OCI-LY7 (cell line): ENCODE measurements around the gene PTP4A2. TPM values are rescaled to one million over a fixed set of nuclear protein-coding genes. Genes with fewer than 3 reads are reported as not detected.

Experiments used
- BruUV-seq: library from RNA; stranded (reverse); fragments of 400-500 nt; replicated peaks from 2 replicates; lab custom pipeline; 2021; lab: Mats Ljungman, UMichigan
- CTCF ChIA-PET: fragments of 300-600 bp; sonication (Branson Sonifier 250); formaldehyde crosslinking; loops from one replicate; lab custom pipeline; 2022; ENCODE audit warnings: antibody characterized with exemption; ENCODE audit not compliant: unreplicated experiment; lab: Charles Lee
- POLR2A ChIA-PET: fragments of 300-600 bp; sonication (Branson Sonifier 250); formaldehyde crosslinking; loops from one replicate; lab custom pipeline; 2022; ENCODE audit warnings: antibody characterized with exemption; lab: Charles Lee
- DNase-seq: peaks from one replicate; pipeline ENCODE4 v3.0.0-alpha.2; 2015; ENCODE audit warnings: low spot score
- H2AFZ ChIP-seq: fragments of 200-600 bp; sonication (generic), shearing (Covaris generic); 2 replicates; pipeline ENCODE4 v1.6.1; 2014; ENCODE audit warnings: mild to moderate bottlenecking, antibody characterized with exemption, low read length, moderate library complexity
- H3K27ac ChIP-seq: fragments of 200-600 bp; sonication (generic); 2 replicates; pipeline ENCODE4 v1.5.1; 2014; ENCODE audit warnings: mixed run types, low read depth, mild to moderate bottlenecking, moderate library complexity, low read length, inconsistent platforms; ENCODE audit not compliant: poor library complexity, severe bottlenecking
- H3K36me3 ChIP-seq: fragments of 200-600 bp; sonication (generic); 2 replicates; pipeline ENCODE4 v1.6.1; 2014; ENCODE audit warnings: mild to moderate bottlenecking, antibody characterized with exemption, low read length, moderate library complexity, mixed read lengths; ENCODE audit not compliant: insufficient read depth
- H3K4me1 ChIP-seq: fragments of 200-600 bp; sonication (generic); 2 replicates; pipeline ENCODE4 v1.5.1; 2014; ENCODE audit warnings: mild to moderate bottlenecking, low read length; ENCODE audit not compliant: insufficient read depth, poor library complexity, severe bottlenecking
- H3K4me2 ChIP-seq: fragments of 200-600 bp; sonication (generic); 2 replicates; pipeline ENCODE4 v1.6.1; 2014; ENCODE audit warnings: mild to moderate bottlenecking, low read length
- H3K4me3 ChIP-seq: fragments of 200-600 bp; sonication (generic); 2 replicates; pipeline ENCODE4 v1.5.1; 2014; ENCODE audit warnings: mild to moderate bottlenecking, low read depth, low read length; ENCODE audit not compliant: poor library complexity, severe bottlenecking
- H3K79me2 ChIP-seq: fragments of 200-600 bp; sonication (generic); 2 replicates; pipeline ENCODE4 v1.6.1; 2016; ENCODE audit warnings: low read depth, mild to moderate bottlenecking, low read length, moderate library complexity, mixed read lengths; ENCODE audit not compliant: insufficient read depth
- H3K9me2 ChIP-seq: fragments of 200-600 bp; sonication (generic); 2 replicates; pipeline ENCODE4 v1.6.1; 2016; ENCODE audit warnings: mild to moderate bottlenecking, low read length, mixed read lengths; ENCODE audit not compliant: insufficient read depth
- H3K9me3 ChIP-seq: fragments of 200-600 bp; sonication (generic); 2 replicates; pipeline ENCODE4 v1.6.1; 2014; ENCODE audit warnings: mild to moderate bottlenecking, mixed run types, low read length, mixed read lengths
- H4K20me1 ChIP-seq: fragments of 200-600 bp; sonication (generic); 2 replicates; pipeline ENCODE4 v1.6.1; 2014; ENCODE audit warnings: mild to moderate bottlenecking, antibody characterized with exemption, low read length, moderate library complexity, mixed read lengths; ENCODE audit not compliant: insufficient read depth
- CTCF ChIP-seq: fragments of 200-600 bp; sonication (generic); conservative IDR thresholded peaks from 2 replicates; pipeline ENCODE4 v1.5.1; 2014; ENCODE audit warnings: mild to moderate bottlenecking, antibody characterized with exemption, low read length, moderate library complexity, mixed read lengths
- EZH2phosphoT487 ChIP-seq: fragments of 200-600 bp; sonication (generic); IDR thresholded peaks from 2 replicates; pipeline ENCODE4 v1.6.1; 2018; ENCODE audit warnings: low read depth, borderline replicate concordance, mild to moderate bottlenecking, mixed run types, antibody characterized with exemption, low read length, moderate library complexity, mixed read lengths
- intact Hi-C: fragments of 100-400 bp; cut with micrococcal nuclease; formaldehyde crosslinking; loops from one replicate; pipeline ENCODE4 v1.10.0; 2022; ENCODE audit not compliant: unreplicated experiment
- total RNA-seq, 2 experiments: library from RNA; depleted of rRNA in 1 of 2; stranded (reverse); fragments of >200 nt in 1 of 2; shearing (Covaris generic) in 1 of 2; gene quantifications; 2 replicates each; pipeline ENCODE4 v1.2.3, GENCODE V29; 2014 to 2022

Gene PTP4A2
- total RNA-seq, 2 experiments from 2014 or later, result 196 to 208 TPM

- H3K27ac ChIP-seq, result no peak overlapping the region
- 0 out of 2 replicates have a peak, but pooled peaks cover 5% of the 10 kb centered on the region for H4K20me1 ChIP-seq
- no peak overlapping the region for H3K4me3 ChIP-seq
- no peaks in the 10 kb centered on the region for H3K9me3 ChIP-seq
- DNase-seq, result no peak
- POLR2A ChIA-PET, result interaction anchor here (1.2 kb wide), 1 partner anchor 12 kb away, joined by 10 read pairs; no protein-coding TSS in a partner anchor
- H3K36me3 ChIP-seq, result peaks cover 65% of the 10 kb centered on the region
- TF ChIP-seq EZH2phosphoT487, result no peak
- TF ChIP-seq CTCF, result no peak
- CTCF ChIA-PET, result no interaction called here
- H3K79me2 ChIP-seq, result peaks cover 12% of the 10 kb centered on the region; the same call in 1 of the 2 replicates
- H3K9me2 ChIP-seq, result no peaks in the 10 kb centered on the region
- no peak overlapping the region for H3K4me2 ChIP-seq
- H2AFZ ChIP-seq, result no peak overlapping the region
- peaks cover 14% of the 10 kb centered on the region for H3K4me1 ChIP-seq
- BruUV-seq, result no TSS peak
- intact Hi-C loops, result no loop called here
These were observed 32.5 kb downstream of the PTP4A2 start for GRCh38 chr1:31905681-31906080.

GRCh38 chr1:31905093-31905509, 33.1 kb downstream of the PTP4A2 start:
- no peak overlapping the region for H2AFZ ChIP-seq
- no peaks in the 10 kb centered on the region for H3K9me3 ChIP-seq
- H3K4me3 ChIP-seq, result no peak overlapping the region
- H4K20me1 ChIP-seq, result 0 out of 2 replicates have a peak, but pooled peaks cover 4% of the 10 kb centered on the region
- intact Hi-C loops, result no loop called here
- ChIA-PET CTCF (no interaction called here), POLR2A (interaction anchor here (0.7 to 2.7 kb wide), 3 partner anchors 12 to 40 kb away, joined by 3 to 21 read pairs (median 10); no protein-coding TSS in a partner anchor)
- H3K79me2 ChIP-seq, result peaks cover 6% of the 10 kb centered on the region; the same call in 1 of the 2 replicates
- peaks cover 59% of the 10 kb centered on the region for H3K36me3 ChIP-seq
- H3K27ac ChIP-seq, result no peak overlapping the region
- H3K9me2 ChIP-seq, result no peaks in the 10 kb centered on the region
- BruUV-seq, result no TSS peak
- H3K4me1 ChIP-seq, result peaks cover 14% of the 10 kb centered on the region
- H3K4me2 ChIP-seq, result no peak overlapping the region
- DNase-seq, result no peak
- TF ChIP-seq CTCF (no peak), EZH2phosphoT487 (no peak)

- Histone ChIP-seq H4K20me1 (no peaks in the 10 kb centered on the region), H3K4me3 (no peak overlapping the region), H3K9me3 (no peaks in the 10 kb centered on the region), H3K36me3 (peaks cover 53% of the 10 kb centered on the region), H3K79me2 (no peaks in the 10 kb centered on the region; the same call in 1 of the 2 replicates), H3K4me2 (no peak overlapping the region), H3K27ac (no peak overlapping the region), H2AFZ (no peak overlapping the region), H3K9me2 (no peaks in the 10 kb centered on the region), H3K4me1 (peaks cover 14% of the 10 kb centered on the region)
- DNase-seq, result no peak
- CTCF ChIA-PET, result no interaction called here
- POLR2A ChIA-PET, result interaction anchor here (0.7 to 2.7 kb wide), 5 partner anchors 9 to 83 kb away, joined by 3 to 21 read pairs (median 3); no protein-coding TSS in a partner anchor
- BruUV-seq, result no TSS peak
- intact Hi-C loops, result no loop called here
- TF ChIP-seq CTCF (no peak), EZH2phosphoT487 (no peak)
These were observed 33.7 kb downstream of the PTP4A2 start for GRCh38 chr1:31904339-31905092.
